SK-N-SH (cell line): ENCODE results near the gene SKA2. TPM values are rescaled to one million over a fixed set of nuclear protein-coding genes. Genes with fewer than 3 reads are reported as not detected.

ENCODE experiments used
- CTCF ChIA-PET: fragments of 300-600, 350-600 bp; formaldehyde crosslinking; extraction: SDS; loops from one replicate; lab custom pipeline; 2021; lab: Yijun Ruan, JAX
- POLR2A ChIA-PET: fragments of 350-600 bp; sonication (Branson Sonifier 250); formaldehyde crosslinking; extraction: SDS; loops from one replicate; lab custom pipeline; 2020; ENCODE audit warnings: antibody characterized with exemption, inconsistent platforms; lab: Yijun Ruan, JAX
- DNase-seq: peaks from one replicate; pipeline ENCODE4 v3.0.0; 2012
- H2AFZ ChIP-seq: fragments of 200-600 bp; sonication (generic); 2 replicates; pipeline ENCODE4 v1.8.1; 2016; ENCODE audit warnings: antibody characterized with exemption, mild to moderate bottlenecking, low read depth
- H3F3A ChIP-seq: fragments of 200-600 bp; sonication (generic); replicated peaks from 2 replicates; pipeline ENCODE3; 2016; ENCODE audit warnings: antibody characterized with exemption, mild to moderate bottlenecking; ENCODE audit not compliant: insufficient read depth
- H3K27ac ChIP-seq, 2 experiments: fragments of 200-500 bp in 1 of 2; fragments of 200-600 bp in 1 of 2; sonication (Bioruptor generic) in 1 of 2; sonication (generic), shearing (Covaris generic) in 1 of 2; 2 replicates each; pipeline versions ENCODE4 v1.5.1 to v1.6.1; 2014 to 2016; ENCODE audit warnings: low read depth in 2 of 2, inconsistent platforms in 1 of 2, low read length in 1 of 2, mild to moderate bottlenecking in 1 of 2, mixed read lengths in 1 of 2
- H3K27me3 ChIP-seq: fragments of 200-600 bp; sonication (generic), shearing (Covaris generic); 2 replicates; pipeline ENCODE4 v1.6.1; 2016; ENCODE audit warnings: mixed run types; ENCODE audit not compliant: insufficient read depth
- H3K36me3 ChIP-seq, 2 experiments: fragments of 200-500 bp in 1 of 2; fragments of 200-600 bp in 1 of 2; sonication (Bioruptor generic) in 1 of 2; sonication (generic) in 1 of 2; replicated peaks in 1 of 2; 2 replicates each; pipeline versions ENCODE3 to v1.5.1; 2014 to 2016; ENCODE audit warnings: low read length in 1 of 2, mild to moderate bottlenecking in 1 of 2; ENCODE audit not compliant: insufficient read depth in 2 of 2, control insufficient read depth in 1 of 2
- H3K4me1 ChIP-seq, 2 experiments: fragments of 200-500 bp in 1 of 2; fragments of 200-600 bp in 1 of 2; sonication (Bioruptor generic) in 1 of 2; sonication (generic), shearing (Covaris generic) in 1 of 2; 2 replicates each; pipeline versions ENCODE4 v1.5.1 to v1.6.1; 2014 to 2016; ENCODE audit warnings: low read depth in 1 of 2, low read length in 1 of 2, mixed run types in 1 of 2; ENCODE audit not compliant: insufficient read depth in 2 of 2, control insufficient read depth in 1 of 2
- H3K4me2 ChIP-seq: fragments of 200-600 bp; sonication (generic), shearing (Covaris generic); 2 replicates; pipeline ENCODE4 v1.6.1; 2017; ENCODE audit warnings: mixed run types
- H3K4me3 ChIP-seq, 2 experiments: fragments of 200-500 bp in 1 of 2; fragments of 200-600 bp in 1 of 2; sonication (Bioruptor generic) in 1 of 2; sonication (generic), shearing (Covaris generic) in 1 of 2; 2 replicates each; pipeline versions ENCODE4 v1.5.1 to v1.8.1; 2014 to 2016; ENCODE audit warnings: low read depth in 2 of 2, inconsistent platforms in 1 of 2, low read length in 1 of 2, mild to moderate bottlenecking in 1 of 2, mixed read lengths in 1 of 2, moderate library complexity in 1 of 2
- H3K79me2 ChIP-seq: fragments of 200-600 bp; sonication (generic); 2 replicates; pipeline ENCODE4 v1.8.1; 2017; ENCODE audit warnings: mild to moderate bottlenecking; ENCODE audit not compliant: insufficient read depth
- H3K9ac ChIP-seq: fragments of 200-600 bp; sonication (generic); 2 replicates; pipeline ENCODE4 v1.6.1; 2017; ENCODE audit warnings: mixed run types
- H3K9me2 ChIP-seq: fragments of 200-600 bp; sonication (generic); 2 replicates; pipeline ENCODE4 v1.6.1; 2017; ENCODE audit warnings: mixed run types
- H3K9me3 ChIP-seq: fragments of 200-600 bp; sonication (generic); 2 replicates; pipeline ENCODE4 v1.6.1; 2017; ENCODE audit warnings: mixed run types, mild to moderate bottlenecking, moderate library complexity
- H4K20me1 ChIP-seq: fragments of 200-600 bp; sonication (generic); 2 replicates; pipeline ENCODE4 v1.6.1; 2017; ENCODE audit warnings: mild to moderate bottlenecking, mixed run types; ENCODE audit not compliant: insufficient read depth
- CHD2 ChIP-seq: fragments of 150-350 bp; IDR thresholded peaks from 2 replicates; pipeline ENCODE4 v1.6.1; 2018; ENCODE audit warnings: low read length; ENCODE audit not compliant: partially characterized antibody
- EZH2phosphoT487 ChIP-seq: fragments of 200-600 bp; sonication (generic); IDR thresholded peaks from 2 replicates; pipeline ENCODE4 v1.6.1; 2017; ENCODE audit warnings: low read depth, mixed run types, mild to moderate bottlenecking, antibody characterized with exemption, moderate library complexity, borderline replicate concordance
- FOSL2 ChIP-seq: IDR thresholded peaks from 2 replicates; pipeline ENCODE4 v1.4.0; 2012; ENCODE audit warnings: low read depth, mild to moderate bottlenecking, moderate library complexity, borderline replicate concordance
- MAX ChIP-seq: IDR thresholded peaks from 2 replicates; pipeline ENCODE4 v1.4.0; 2012; ENCODE audit warnings: low read depth
- NRF1 ChIP-seq: IDR thresholded peaks from 2 replicates; pipeline ENCODE4 v1.6.1; 2012; ENCODE audit warnings: low read depth, mild to moderate bottlenecking, low read length
- REST ChIP-seq: IDR thresholded peaks from 2 replicates; pipeline ENCODE4 v1.6.1; 2012; ENCODE audit warnings: mild to moderate bottlenecking, low read depth, low read length, moderate library complexity
- RXRA ChIP-seq: IDR thresholded peaks from 2 replicates; pipeline ENCODE4 v1.4.0; 2012; ENCODE audit warnings: low read depth, mild to moderate bottlenecking, borderline replicate concordance
- TEAD4 ChIP-seq: IDR thresholded peaks from 2 replicates; pipeline ENCODE4 v1.4.0; 2012; ENCODE audit warnings: mild to moderate bottlenecking, borderline replicate concordance; ENCODE audit not compliant: insufficient read depth
- USF2 ChIP-seq: fragments of 150-350 bp; IDR thresholded peaks from 2 replicates; pipeline ENCODE4 v1.6.1; 2017; ENCODE audit warnings: antibody characterized with exemption, low read length, low read depth, borderline replicate concordance
- YY1 ChIP-seq: IDR thresholded peaks from 2 replicates; pipeline ENCODE4 v1.4.0; 2012; ENCODE audit warnings: low read depth, mild to moderate bottlenecking
- ZBTB33 ChIP-seq: IDR thresholded peaks from 2 replicates; pipeline ENCODE4 v1.4.0; 2012; ENCODE audit warnings: low read depth, borderline replicate concordance
- WGBS: methylation state at CpG from one replicate; pipeline ENCODE4 v1.1.6; 2017; ENCODE audit warnings: low lambda C conversion rate; 5-methylcytosine and 5-hydroxymethylcytosine counted together
- polyA plus RNA-seq, 3 experiments: library from polyadenylated mRNA; depleted of rRNA; stranded (reverse); fragments of >200 nt; gene quantifications; 2 replicates each; pipeline ENCODE4 v1.2.3, GENCODE V29; 2012

Gene SKA2
- polyA plus RNA-seq, 1 of the 3 experiments (the other 2 are of a cell fraction): 12.8 TPM

- H4K20me1 ChIP-seq: no peaks in the 10 kb centered on the region
- H3K9ac ChIP-seq: no peak overlapping the region
- DNase-seq: no peak
- no peaks in the 10 kb centered on the region for H3K9me3 ChIP-seq
- no peaks in the 10 kb centered on the region for H3K4me1 ChIP-seq
- ChIA-PET CTCF (no interaction called here), POLR2A (interaction anchor here (0.6 kb wide), 1 partner anchor 9 kb away, joined by 3 read pairs; the partner anchor contains the start of gene TRIM37)
- WGBS: 97% methylated on average over 9 of the region's 9 CpGs
- no peaks in the 10 kb centered on the region for H3K27me3 ChIP-seq
- H3K4me3 ChIP-seq: no peak overlapping the region
- H3K27ac ChIP-seq: no peak overlapping the region
- H2AFZ ChIP-seq: no peak overlapping the region
- H3K9me2 ChIP-seq: no peaks in the 10 kb centered on the region
- peaks cover 11% of the 10 kb centered on the region for H3F3A ChIP-seq
- no peak overlapping the region for H3K4me2 ChIP-seq
- peaks cover 28 to 49% of the 10 kb centered on the region in 2 experiments for H3K36me3 ChIP-seq
- no peak for TF ChIP-seq RXRA
- TF ChIP-seq MAX: no peak
- TF ChIP-seq ZBTB33: no peak
- TF ChIP-seq EZH2phosphoT487: no peak
- no peak for TF ChIP-seq YY1
- TF ChIP-seq USF2: no peak
- no peak for TF ChIP-seq CHD2
- no peak for TF ChIP-seq REST
- TF ChIP-seq NRF1: no peak
- TF ChIP-seq FOSL2: no peak
- TF ChIP-seq TEAD4: no peak
- H3K79me2 ChIP-seq: peaks cover 62% of the 10 kb centered on the region
These were observed 39.5 kb downstream of the SKA2 start for GRCh38 chr17:59115474-59115873.
